Measurements from ENCODE around the gene TTLL6.

DNA sequence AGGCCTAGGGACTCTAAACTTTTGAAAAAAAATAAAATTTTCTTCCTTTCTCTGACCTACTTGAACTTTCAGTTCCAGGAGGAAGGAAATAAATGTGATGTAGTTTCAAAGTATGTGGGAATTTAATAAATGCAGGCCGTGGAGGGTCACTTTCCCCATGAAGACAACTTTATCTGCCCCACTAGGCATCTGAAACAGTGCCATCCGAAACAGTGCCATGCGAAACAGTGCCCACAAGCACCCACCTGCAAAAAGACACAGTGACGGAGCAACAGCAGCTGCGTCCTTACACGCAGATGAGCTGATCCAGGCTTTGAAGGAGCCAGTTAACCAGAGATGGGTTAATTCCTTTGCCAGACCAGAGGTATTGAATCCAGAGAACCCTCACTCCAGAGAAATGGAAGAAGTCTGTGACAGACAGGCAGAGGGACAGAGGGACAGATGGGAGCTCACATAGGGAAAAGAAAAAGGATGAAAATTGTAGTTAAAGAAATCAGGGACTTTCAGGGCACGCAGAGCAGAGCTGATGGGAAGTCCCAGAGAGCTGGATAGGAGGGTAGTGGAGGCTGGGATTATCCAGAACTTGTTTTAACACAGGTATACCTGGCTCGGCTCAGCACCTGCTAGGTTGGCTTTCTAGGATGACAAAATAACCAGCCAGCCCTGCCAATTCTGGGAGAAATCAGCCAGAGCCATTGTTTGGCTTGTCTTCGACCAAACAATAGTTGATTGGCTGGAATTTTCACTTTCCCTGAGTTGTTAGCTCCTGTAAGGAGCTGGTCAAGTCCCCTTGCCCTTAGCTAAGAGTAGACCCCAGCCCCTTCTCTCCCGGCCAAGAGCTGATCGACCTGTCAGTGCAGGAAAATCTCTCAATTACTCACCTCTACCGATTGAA is 71.4 kb downstream of the TTLL6 start:
- TF ChIP-seq, protein P1, sequence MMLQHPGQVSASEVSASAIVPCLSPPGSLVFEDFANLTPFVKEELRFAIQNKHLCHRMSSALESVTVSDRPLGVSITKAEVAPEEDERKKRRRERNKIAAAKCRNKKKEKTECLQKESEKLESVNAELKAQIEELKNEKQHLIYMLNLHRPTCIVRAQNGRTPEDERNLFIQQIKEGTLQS (IDR thresholded peaks at IDR 0.05) = no peak
- TF ChIP-seq, protein P1 (CRISPR knock-in tag; conservative IDR thresholded peaks at IDR 0.05) = no peak
- TF ChIP-seq, protein P2, sequence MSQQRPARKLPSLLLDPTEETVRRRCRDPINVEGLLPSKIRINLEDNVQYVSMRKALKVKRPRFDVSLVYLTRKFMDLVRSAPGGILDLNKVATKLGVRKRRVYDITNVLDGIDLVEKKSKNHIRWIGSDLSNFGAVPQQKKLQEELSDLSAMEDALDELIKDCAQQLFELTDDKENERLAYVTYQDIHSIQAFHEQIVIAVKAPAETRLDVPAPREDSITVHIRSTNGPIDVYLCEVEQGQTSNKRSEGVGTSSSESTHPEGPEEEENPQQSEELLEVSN (IDR thresholded peaks at IDR 0.05; ENCODE audit: borderline replicate concordance in 1 of 2, extremely low read depth in 1 of 2, insufficient read depth in 1 of 2, insufficient read length in 1 of 2, low read depth in 1 of 2, low read length in 1 of 2, poor library complexity in 1 of 2, severe bottlenecking in 1 of 2) = no peak
- no peak for TF ChIP-seq TAF1 (IDR thresholded peaks at IDR 0.05; ENCODE audit: control insufficient read depth, extremely low read depth, insufficient read depth, low read length, severe bottlenecking)
- TF ChIP-seq, protein P3, sequence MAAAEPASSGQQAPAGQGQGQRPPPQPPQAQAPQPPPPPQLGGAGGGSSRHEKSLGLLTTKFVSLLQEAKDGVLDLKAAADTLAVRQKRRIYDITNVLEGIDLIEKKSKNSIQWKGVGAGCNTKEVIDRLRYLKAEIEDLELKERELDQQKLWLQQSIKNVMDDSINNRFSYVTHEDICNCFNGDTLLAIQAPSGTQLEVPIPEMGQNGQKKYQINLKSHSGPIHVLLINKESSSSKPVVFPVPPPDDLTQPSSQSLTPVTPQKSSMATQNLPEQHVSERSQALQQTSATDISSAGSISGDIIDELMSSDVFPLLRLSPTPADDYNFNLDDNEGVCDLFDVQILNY (CRISPR knock-in tag; IDR thresholded peaks at IDR 0.05) = no peak
- no peak for TF ChIP-seq FOXJ3 (CRISPR knock-in tag; IDR thresholded peaks at IDR 0.05)
- TF ChIP-seq LARP7 (IDR thresholded peaks at IDR 0.05) = no peak
- TF ChIP-seq FOSL1 (tag; conservative IDR thresholded peaks at IDR 0.05) = no peak
- TF ChIP-seq, protein P4, sequence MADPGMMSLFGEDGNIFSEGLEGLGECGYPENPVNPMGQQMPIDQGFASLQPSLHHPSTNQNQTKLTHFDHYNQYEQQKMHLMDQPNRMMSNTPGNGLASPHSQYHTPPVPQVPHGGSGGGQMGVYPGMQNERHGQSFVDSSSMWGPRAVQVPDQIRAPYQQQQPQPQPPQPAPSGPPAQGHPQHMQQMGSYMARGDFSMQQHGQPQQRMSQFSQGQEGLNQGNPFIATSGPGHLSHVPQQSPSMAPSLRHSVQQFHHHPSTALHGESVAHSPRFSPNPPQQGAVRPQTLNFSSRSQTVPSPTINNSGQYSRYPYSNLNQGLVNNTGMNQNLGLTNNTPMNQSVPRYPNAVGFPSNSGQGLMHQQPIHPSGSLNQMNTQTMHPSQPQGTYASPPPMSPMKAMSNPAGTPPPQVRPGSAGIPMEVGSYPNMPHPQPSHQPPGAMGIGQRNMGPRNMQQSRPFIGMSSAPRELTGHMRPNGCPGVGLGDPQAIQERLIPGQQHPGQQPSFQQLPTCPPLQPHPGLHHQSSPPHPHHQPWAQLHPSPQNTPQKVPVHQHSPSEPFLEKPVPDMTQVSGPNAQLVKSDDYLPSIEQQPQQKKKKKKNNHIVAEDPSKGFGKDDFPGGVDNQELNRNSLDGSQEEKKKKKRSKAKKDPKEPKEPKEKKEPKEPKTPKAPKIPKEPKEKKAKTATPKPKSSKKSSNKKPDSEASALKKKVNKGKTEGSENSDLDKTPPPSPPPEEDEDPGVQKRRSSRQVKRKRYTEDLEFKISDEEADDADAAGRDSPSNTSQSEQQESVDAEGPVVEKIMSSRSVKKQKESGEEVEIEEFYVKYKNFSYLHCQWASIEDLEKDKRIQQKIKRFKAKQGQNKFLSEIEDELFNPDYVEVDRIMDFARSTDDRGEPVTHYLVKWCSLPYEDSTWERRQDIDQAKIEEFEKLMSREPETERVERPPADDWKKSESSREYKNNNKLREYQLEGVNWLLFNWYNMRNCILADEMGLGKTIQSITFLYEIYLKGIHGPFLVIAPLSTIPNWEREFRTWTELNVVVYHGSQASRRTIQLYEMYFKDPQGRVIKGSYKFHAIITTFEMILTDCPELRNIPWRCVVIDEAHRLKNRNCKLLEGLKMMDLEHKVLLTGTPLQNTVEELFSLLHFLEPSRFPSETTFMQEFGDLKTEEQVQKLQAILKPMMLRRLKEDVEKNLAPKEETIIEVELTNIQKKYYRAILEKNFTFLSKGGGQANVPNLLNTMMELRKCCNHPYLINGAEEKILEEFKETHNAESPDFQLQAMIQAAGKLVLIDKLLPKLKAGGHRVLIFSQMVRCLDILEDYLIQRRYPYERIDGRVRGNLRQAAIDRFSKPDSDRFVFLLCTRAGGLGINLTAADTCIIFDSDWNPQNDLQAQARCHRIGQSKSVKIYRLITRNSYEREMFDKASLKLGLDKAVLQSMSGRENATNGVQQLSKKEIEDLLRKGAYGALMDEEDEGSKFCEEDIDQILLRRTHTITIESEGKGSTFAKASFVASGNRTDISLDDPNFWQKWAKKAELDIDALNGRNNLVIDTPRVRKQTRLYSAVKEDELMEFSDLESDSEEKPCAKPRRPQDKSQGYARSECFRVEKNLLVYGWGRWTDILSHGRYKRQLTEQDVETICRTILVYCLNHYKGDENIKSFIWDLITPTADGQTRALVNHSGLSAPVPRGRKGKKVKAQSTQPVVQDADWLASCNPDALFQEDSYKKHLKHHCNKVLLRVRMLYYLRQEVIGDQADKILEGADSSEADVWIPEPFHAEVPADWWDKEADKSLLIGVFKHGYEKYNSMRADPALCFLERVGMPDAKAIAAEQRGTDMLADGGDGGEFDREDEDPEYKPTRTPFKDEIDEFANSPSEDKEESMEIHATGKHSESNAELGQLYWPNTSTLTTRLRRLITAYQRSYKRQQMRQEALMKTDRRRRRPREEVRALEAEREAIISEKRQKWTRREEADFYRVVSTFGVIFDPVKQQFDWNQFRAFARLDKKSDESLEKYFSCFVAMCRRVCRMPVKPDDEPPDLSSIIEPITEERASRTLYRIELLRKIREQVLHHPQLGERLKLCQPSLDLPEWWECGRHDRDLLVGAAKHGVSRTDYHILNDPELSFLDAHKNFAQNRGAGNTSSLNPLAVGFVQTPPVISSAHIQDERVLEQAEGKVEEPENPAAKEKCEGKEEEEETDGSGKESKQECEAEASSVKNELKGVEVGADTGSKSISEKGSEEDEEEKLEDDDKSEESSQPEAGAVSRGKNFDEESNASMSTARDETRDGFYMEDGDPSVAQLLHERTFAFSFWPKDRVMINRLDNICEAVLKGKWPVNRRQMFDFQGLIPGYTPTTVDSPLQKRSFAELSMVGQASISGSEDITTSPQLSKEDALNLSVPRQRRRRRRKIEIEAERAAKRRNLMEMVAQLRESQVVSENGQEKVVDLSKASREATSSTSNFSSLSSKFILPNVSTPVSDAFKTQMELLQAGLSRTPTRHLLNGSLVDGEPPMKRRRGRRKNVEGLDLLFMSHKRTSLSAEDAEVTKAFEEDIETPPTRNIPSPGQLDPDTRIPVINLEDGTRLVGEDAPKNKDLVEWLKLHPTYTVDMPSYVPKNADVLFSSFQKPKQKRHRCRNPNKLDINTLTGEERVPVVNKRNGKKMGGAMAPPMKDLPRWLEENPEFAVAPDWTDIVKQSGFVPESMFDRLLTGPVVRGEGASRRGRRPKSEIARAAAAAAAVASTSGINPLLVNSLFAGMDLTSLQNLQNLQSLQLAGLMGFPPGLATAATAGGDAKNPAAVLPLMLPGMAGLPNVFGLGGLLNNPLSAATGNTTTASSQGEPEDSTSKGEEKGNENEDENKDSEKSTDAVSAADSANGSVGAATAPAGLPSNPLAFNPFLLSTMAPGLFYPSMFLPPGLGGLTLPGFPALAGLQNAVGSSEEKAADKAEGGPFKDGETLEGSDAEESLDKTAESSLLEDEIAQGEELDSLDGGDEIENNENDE (IDR thresholded peaks at IDR 0.05; ENCODE audit: low read depth, low read length) = no peak
- TF ChIP-seq, protein P5, sequence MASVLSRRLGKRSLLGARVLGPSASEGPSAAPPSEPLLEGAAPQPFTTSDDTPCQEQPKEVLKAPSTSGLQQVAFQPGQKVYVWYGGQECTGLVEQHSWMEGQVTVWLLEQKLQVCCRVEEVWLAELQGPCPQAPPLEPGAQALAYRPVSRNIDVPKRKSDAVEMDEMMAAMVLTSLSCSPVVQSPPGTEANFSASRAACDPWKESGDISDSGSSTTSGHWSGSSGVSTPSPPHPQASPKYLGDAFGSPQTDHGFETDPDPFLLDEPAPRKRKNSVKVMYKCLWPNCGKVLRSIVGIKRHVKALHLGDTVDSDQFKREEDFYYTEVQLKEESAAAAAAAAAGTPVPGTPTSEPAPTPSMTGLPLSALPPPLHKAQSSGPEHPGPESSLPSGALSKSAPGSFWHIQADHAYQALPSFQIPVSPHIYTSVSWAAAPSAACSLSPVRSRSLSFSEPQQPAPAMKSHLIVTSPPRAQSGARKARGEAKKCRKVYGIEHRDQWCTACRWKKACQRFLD (CRISPR knock-in tag; IDR thresholded peaks at IDR 0.05) = no peak
